HepG2 (cell line): ENCODE measurements around the gene ENTPD5. TPM values are rescaled to one million over a fixed set of nuclear protein-coding genes. Genes with fewer than 3 reads are reported as not detected.

Experiments used
- ATF7 ChIP-seq, 2 experiments: fragments of 450-650 bp in 1 of 2; sonication (generic) in 1 of 2; formaldehyde crosslinking in 1 of 2; IDR thresholded peaks; 2 replicates each; pipeline versions ENCODE4 v1.4.0 to v1.6.1; 2016 to 2020; ENCODE audit warnings: antibody characterized with exemption in 1 of 2, mild to moderate bottlenecking in 1 of 2, missing genetic modification reagents in 1 of 2
- GATAD2A ChIP-seq: IDR thresholded peaks from 2 replicates; pipeline ENCODE4 v1.6.1; 2016
- HIVEP1 ChIP-seq: sonication (generic); formaldehyde crosslinking; IDR thresholded peaks from 2 replicates; pipeline ENCODE4 v1.4.0; 2020; ENCODE audit warnings: mild to moderate bottlenecking, missing genetic modification reagents
- HOXA9 ChIP-seq: sonication (generic); formaldehyde crosslinking; IDR thresholded peaks from 2 replicates; pipeline ENCODE4 v1.8.1; 2022; ENCODE audit warnings: missing genetic modification reagents, mild to moderate bottlenecking, moderate library complexity, borderline replicate concordance
- KDM1A ChIP-seq: IDR thresholded peaks from 2 replicates; pipeline ENCODE4 v1.6.1; 2016; ENCODE audit warnings: missing compliant biosample characterization
- MATR3 ChIP-seq: sonication (generic); formaldehyde crosslinking; IDR thresholded peaks from 2 replicates; pipeline ENCODE4 v1.4.0; 2020; ENCODE audit warnings: missing genetic modification reagents
- PRMT3 ChIP-seq: sonication (generic); formaldehyde crosslinking; IDR thresholded peaks from 2 replicates; pipeline ENCODE4 v1.8.1; 2022; ENCODE audit warnings: low read depth, mild to moderate bottlenecking, moderate library complexity, missing genetic modification reagents, borderline replicate concordance
- RXRB ChIP-seq: IDR thresholded peaks from 2 replicates; pipeline ENCODE4 v1.6.1; 2016; ENCODE audit warnings: borderline replicate concordance, missing genetic modification reagents, missing compliant biosample characterization
- SIX1 ChIP-seq: sonication (generic); formaldehyde crosslinking; IDR thresholded peaks from 2 replicates; pipeline ENCODE4 v1.4.0; 2020; ENCODE audit warnings: missing genetic modification reagents, borderline replicate concordance
- TAF1 ChIP-seq: sonication (generic); formaldehyde crosslinking; IDR thresholded peaks from 2 replicates; pipeline ENCODE4 v1.4.0; 2020; ENCODE audit warnings: missing genetic modification reagents
- TOE1 ChIP-seq: sonication (generic); formaldehyde crosslinking; IDR thresholded peaks from 2 replicates; pipeline ENCODE4 v1.4.0; 2020; ENCODE audit warnings: mild to moderate bottlenecking, missing genetic modification reagents
- ZBTB2 ChIP-seq: sonication (generic); formaldehyde crosslinking; IDR thresholded peaks from 2 replicates; pipeline ENCODE4 v1.8.0; 2022; ENCODE audit warnings: low read depth, missing genetic modification reagents
- ZBTB42 ChIP-seq: sonication (generic); formaldehyde crosslinking; IDR thresholded peaks from 2 replicates; pipeline ENCODE4 v1.5.0; 2020; ENCODE audit warnings: mild to moderate bottlenecking, missing genetic modification reagents
- ZNF292 ChIP-seq: sonication (generic); formaldehyde crosslinking; IDR thresholded peaks from 2 replicates; pipeline ENCODE4 v1.8.1; 2022; ENCODE audit warnings: mild to moderate bottlenecking, low read depth, missing genetic modification reagents, borderline replicate concordance
- ZNF407 ChIP-seq: sonication (generic); formaldehyde crosslinking; IDR thresholded peaks from one replicate; pipeline ENCODE4 v1.5.1; 2020; ENCODE audit warnings: mild to moderate bottlenecking, missing genetic modification reagents; ENCODE audit errors: not compliant biosample characterization
- ZNF432 ChIP-seq: sonication (generic); formaldehyde crosslinking; IDR thresholded peaks from 2 replicates; pipeline ENCODE4 v1.5.0; 2020; ENCODE audit warnings: missing genetic modification reagents, mild to moderate bottlenecking, borderline replicate concordance
- ZNF441 ChIP-seq: sonication (generic); formaldehyde crosslinking; IDR thresholded peaks from 2 replicates; pipeline ENCODE4 v1.7.0; 2021; ENCODE audit warnings: missing genetic modification reagents, borderline replicate concordance
- ZNF891 ChIP-seq: sonication (generic); formaldehyde crosslinking; IDR thresholded peaks from 2 replicates; pipeline ENCODE4 v1.5.0; 2020; ENCODE audit warnings: mild to moderate bottlenecking, missing genetic modification reagents
- polyA plus RNA-seq, 8 experiments: library from polyadenylated mRNA; depleted of rRNA in 3 of 8; stranded (reverse) in 7 of 8; unstranded in 1 of 8; fragments of >200 nt; fragmentation: Illumina TruSeq in 4 of 8; extraction: Trizol in 4 of 8; gene quantifications; 2 replicates each; pipeline versions ENCODE4 v1.2.1 to v1.2.3, GENCODE V29; 2011 to 2016; ENCODE audit warnings: low read depth in 4 of 8, missing spikeins in 1 of 8, mixed read lengths in 1 of 8; ENCODE audit not compliant: insufficient read depth in 1 of 8
- total RNA-seq, 5 experiments: library from RNA; depleted of rRNA; stranded (reverse); fragments of >200 nt; fragmentation: Illumina TruSeq; extraction: Trizol; gene quantifications; 2 replicates each; pipeline ENCODE4 v1.2.3, GENCODE V29; 2016; ENCODE audit warnings: low read depth in 1 of 5
- TF ChIP-seq, protein P1 (sequence below): sonication (generic); formaldehyde crosslinking; IDR thresholded peaks from 2 replicates; pipeline ENCODE4 v1.5.0; 2020; ENCODE audit warnings: mild to moderate bottlenecking, missing genetic modification reagents

Gene ENTPD5
- total and polyA plus RNA-seq, 2 of the 13 experiments (the other 11 are each of a cell fraction or from before 2014, with no cell fraction given), result 33.8 to 43.3 TPM

GRCh38 chr14:73995977-73996378 is 23.1 kb downstream of the ENTPD5 start (continued):
- TF ChIP-seq ZNF407 (CRISPR knock-in tag), result no peak
- TF ChIP-seq SIX1 (CRISPR knock-in tag), result no peak
- TF ChIP-seq ZBTB2, result no peak
- no peak for TF ChIP-seq ZNF441 (CRISPR knock-in tag)
- no peak for TF ChIP-seq ZBTB42
- no peak for TF ChIP-seq ATF7 (IDR thresholded peaks at IDR 0.05)
- TF ChIP-seq ATF7 (CRISPR knock-in tag; IDR thresholded peaks at IDR 0.05), result no peak
- TF ChIP-seq, protein P1, sequence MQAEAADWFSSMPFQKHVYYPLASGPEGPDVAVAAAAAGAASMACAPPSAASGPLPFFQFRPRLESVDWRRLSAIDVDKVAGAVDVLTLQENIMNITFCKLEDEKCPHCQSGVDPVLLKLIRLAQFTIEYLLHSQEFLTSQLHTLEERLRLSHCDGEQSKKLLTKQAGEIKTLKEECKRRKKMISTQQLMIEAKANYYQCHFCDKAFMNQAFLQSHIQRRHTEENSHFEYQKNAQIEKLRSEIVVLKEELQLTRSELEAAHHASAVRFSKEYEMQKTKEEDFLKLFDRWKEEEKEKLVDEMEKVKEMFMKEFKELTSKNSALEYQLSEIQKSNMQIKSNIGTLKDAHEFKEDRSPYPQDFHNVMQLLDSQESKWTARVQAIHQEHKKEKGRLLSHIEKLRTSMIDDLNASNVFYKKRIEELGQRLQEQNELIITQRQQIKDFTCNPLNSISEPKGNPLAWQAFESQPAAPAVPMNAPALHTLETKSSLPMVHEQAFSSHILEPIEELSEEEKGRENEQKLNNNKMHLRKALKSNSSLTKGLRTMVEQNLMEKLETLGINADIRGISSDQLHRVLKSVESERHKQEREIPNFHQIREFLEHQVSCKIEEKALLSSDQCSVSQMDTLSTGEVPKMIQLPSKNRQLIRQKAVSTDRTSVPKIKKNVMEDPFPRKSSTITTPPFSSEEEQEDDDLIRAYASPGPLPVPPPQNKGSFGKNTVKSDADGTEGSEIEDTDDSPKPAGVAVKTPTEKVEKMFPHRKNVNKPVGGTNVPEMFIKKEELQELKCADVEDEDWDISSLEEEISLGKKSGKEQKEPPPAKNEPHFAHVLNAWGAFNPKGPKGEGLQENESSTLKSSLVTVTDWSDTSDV (CRISPR knock-in tag), result no peak
- TF ChIP-seq HIVEP1, result no peak
- no peak for TF ChIP-seq HOXA9 (CRISPR knock-in tag)
- TF ChIP-seq KDM1A, result no peak
- peak; percentile 61; the same call in 1 of the 2 replicates for TF ChIP-seq GATAD2A (CRISPR knock-in tag)
- no peak for TF ChIP-seq PRMT3 (CRISPR knock-in tag)
- TF ChIP-seq RXRB (CRISPR knock-in tag), result peak; percentile 93
- peak; percentile 56; the same call in 1 of the 2 replicates for TF ChIP-seq TAF1 (CRISPR knock-in tag)
- TF ChIP-seq ZNF891, result no peak
- no peak for TF ChIP-seq ZNF432 (CRISPR knock-in tag)
- no peak for TF ChIP-seq MATR3 (CRISPR knock-in tag)
- no peak for TF ChIP-seq ZNF292
- TF ChIP-seq TOE1 (CRISPR knock-in tag), result no peak
